ENCODE results near the gene GSTA3.
"Not testable (repeated sequence)": the region's sequence is repeated elsewhere in the genome, so short reads cannot be mapped to it uniquely, and the experiment has no call there.

DNA sequence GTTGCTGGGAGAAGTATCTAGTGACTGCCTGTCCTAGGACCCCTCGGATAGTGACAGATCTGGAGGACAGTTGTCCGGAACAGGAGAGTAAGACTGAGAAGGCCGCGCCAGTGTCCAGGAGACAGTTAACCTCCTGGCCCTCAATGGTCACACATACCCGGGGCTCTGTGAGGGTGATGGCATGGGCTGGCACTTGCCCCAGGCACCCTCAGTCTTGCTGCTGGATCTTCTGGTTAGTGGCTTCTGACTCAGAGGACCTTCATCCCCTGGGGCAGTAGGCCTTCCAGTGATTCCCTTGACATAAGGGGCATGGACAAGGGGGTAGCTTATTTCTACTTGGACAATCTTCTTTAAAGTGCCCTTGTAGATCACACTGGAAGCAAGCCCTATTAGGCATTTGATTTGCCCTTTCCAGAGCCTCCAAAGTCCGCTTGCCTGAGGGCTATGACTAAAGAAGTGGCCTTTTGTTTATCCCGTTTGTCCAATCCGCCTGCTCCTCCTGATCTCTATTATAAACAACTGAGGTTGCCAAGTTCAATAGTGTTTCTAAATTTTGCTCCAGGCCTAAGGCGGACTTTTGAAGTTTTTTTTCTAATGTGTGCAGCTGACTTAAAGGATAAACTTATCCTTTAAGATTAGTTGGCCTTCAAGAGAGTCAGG, 8.7 kb upstream of the GSTA3 start:
- TF ChIP-seq EGR2 (tag by site-specific recombination; IDR thresholded peaks at IDR 0.05; ENCODE audit: low read depth); CTCF (tag by site-specific recombination; IDR thresholded peaks at IDR 0.05); ZNF664 (tag by site-specific recombination; IDR thresholded peaks at IDR 0.05); ZBTB7A (tag by site-specific recombination; IDR thresholded peaks at IDR 0.05; ENCODE audit: low read depth); ZNF623 (tag by site-specific recombination; IDR thresholded peaks at IDR 0.05); PRDM6 (tag by site-specific recombination; IDR thresholded peaks at IDR 0.05): not testable (repeated sequence)
- TF ChIP-seq, protein P1, sequence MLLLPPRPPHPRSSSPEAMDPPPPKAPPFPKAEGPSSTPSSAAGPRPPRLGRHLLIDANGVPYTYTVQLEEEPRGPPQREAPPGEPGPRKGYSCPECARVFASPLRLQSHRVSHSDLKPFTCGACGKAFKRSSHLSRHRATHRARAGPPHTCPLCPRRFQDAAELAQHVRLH (tag by site-specific recombination; IDR thresholded peaks at IDR 0.05) = not testable (repeated sequence)
